GM10266 (cell line): Measurements from ENCODE around the gene ATP6V0B.

Experiments used
- DNase-seq: peaks from one replicate; pipeline ENCODE4 v3.0.0; 2012; ENCODE audit errors: extremely low spot score
- CTCF ChIP-seq: IDR thresholded peaks from 2 replicates; pipeline ENCODE4 v1.5.1; 2012; ENCODE audit warnings: mild to moderate bottlenecking, low read depth; ENCODE audit not compliant: control insufficient read depth, insufficient read depth; ENCODE audit errors: missing control alignments

Gene ATP6V0B

GRCh38 chr1:43990271-43991199 lies 15.8 kb downstream of the ATP6V0B start:
- DNase-seq, result no peak
- no peak for TF ChIP-seq CTCF

- no peak for TF ChIP-seq CTCF
- DNase-seq, result no peak
Measured at GRCh38 chr1:43991200-43991475, 16.4 kb downstream of the ATP6V0B start.

GRCh38 chr1:43991476-43992231 lies 16.9 kb downstream of the ATP6V0B start, which contains the start of gene CCDC24:
CCDC24 (plus strand) TSS chr1:43991599; CDS start chr1:43991879, 280 bp downstream.
- TF ChIP-seq CTCF, result no peak
- peak; percentile 88 for DNase-seq

GRCh38 chr1:43992232-43992995 lies 17.7 kb downstream of the ATP6V0B start:
- no peak for DNase-seq
- TF ChIP-seq CTCF, result no peak

GRCh38 chr1:43993206-43993914 lies 18.6 kb downstream of the ATP6V0B start:
- TF ChIP-seq CTCF, result no peak
- no peak for DNase-seq

GRCh38 chr1:43994071-43994470 lies 19.3 kb downstream of the ATP6V0B start:
- no peak for DNase-seq
- TF ChIP-seq CTCF, result no peak
